Measurements from ENCODE around the gene SMIM38. TPM values are rescaled to one million over a fixed set of nuclear protein-coding genes. Genes with fewer than 3 reads are reported as not detected.
A peak's percentile ranks its signal among the peaks of the same experiment; 100 is the strongest.

SMIM38 gene
- total and polyA plus RNA-seq, 9 of the 15 experiments (the other 6 are each of a cell fraction or from before 2014, with no cell fraction given) = 0.07 to 1.2 (median 0.21) TPM; not detected in 2

GRCh38 chr11:69192301-69192721 is 36.6 kb downstream of the SMIM38 start (continued):
- TF ChIP-seq MYC (IDR thresholded peaks at IDR 0.05; ENCODE audit: low read depth, low read length) = peak; percentile 82
- no peak for TF ChIP-seq MYC (CRISPR knock-in tag; IDR thresholded peaks at IDR 0.05; ENCODE audit: borderline replicate concordance, low read depth)
- no peak for TF ChIP-seq ZNF354B (CRISPR knock-in tag; IDR thresholded peaks at IDR 0.05)
- peak in 1 of 2 experiments; percentile 19; a peak in 1 of 4 replicates for TF ChIP-seq MNT (conservative IDR thresholded peaks at IDR 0.05)
- no peak for TF ChIP-seq ZNF121 (CRISPR knock-in tag; conservative IDR thresholded peaks at IDR 0.05)
- TF ChIP-seq ZBTB9 (CRISPR knock-in tag; IDR thresholded peaks at IDR 0.05) = peak; percentile 70; the same call in 1 of the 2 replicates
- TF ChIP-seq CTCF (IDR thresholded peaks at IDR 0.05 in 2 of 3, conservative IDR thresholded peaks at IDR 0.05 in 1 of 3; ENCODE audit: insufficient read depth in 2 of 3, low read depth in 1 of 3, low read length in 3 of 3) = no peak
- no peak for TF ChIP-seq KLF10 (CRISPR knock-in tag; IDR thresholded peaks at IDR 0.05)
- TF ChIP-seq MED1 (CRISPR knock-in tag; IDR thresholded peaks at IDR 0.05; ENCODE audit: borderline replicate concordance) = no peak
- TF ChIP-seq MAX (CRISPR knock-in tag; IDR thresholded peaks at IDR 0.05) = peak; percentile 66
